GM18502 (cell line): ENCODE measurements around the gene PXN.
"Not testable (repeated sequence)": the region's sequence is repeated elsewhere in the genome, so short reads cannot be mapped to it uniquely, and the experiment has no call there.

ENCODE experiments used
- ATAC-seq: cut with Tn5 transposase; IDR thresholded peaks from one replicate; pipeline ENCODE4 v1.9.1; 2021; ENCODE audit warnings: mild to moderate bottlenecking; ENCODE audit not compliant: unreplicated experiment, poor library complexity

The PXN gene

DNA sequence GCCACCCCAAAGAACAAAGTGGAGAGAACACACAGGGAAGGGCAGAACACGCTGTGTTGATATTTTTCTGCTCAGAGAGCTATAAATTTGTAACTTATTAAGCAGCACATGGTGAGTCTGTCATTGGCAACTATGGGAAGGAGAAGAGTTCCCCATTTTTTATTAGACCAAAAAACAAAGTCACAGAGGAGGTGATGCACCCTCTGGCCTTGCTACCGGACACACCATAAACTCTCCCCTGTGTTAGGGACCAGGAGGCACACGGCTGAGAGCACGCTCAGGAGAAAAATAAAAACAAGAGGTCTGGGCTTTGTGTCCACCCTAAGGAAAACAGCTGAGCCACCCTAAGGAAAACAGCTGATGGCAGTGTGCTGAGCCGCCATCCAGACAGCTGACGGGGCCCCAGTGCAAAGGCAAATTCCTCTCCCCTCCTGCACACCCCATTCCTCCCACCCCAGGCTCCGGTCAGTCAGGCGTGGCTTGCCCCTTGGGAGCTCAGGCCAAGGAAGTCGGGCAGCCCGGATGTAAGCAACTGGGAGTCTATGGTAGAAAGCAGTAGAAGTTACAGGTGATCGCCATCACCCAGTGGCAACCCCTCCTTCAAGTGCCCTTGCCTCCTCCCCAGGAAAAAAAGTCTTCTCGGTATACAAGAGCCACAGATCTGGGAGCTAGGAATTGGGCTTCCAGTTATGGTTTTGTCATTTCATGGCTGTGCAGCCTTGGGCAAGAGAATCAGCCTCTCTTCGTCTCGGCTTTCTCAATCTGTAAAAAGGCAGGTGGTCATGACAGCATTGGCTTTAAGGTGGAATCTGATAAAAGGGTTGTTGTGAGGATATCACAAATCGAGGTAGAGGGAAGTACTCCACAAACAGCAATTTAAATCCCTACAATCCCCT lies 2.4 kb downstream of the PXN start:
- ATAC-seq, result no peak

- no peak for ATAC-seq
Measured at GRCh38 chr12:120261951-120262851, 3.3 kb downstream of the PXN start.

- ATAC-seq, result no peak
Measured at GRCh38 chr12:120260607-120261006, 4.9 kb downstream of the PXN start.

GRCh38 chr12:120259418-120260202 lies 5.9 kb downstream of the PXN start:
- no peak for ATAC-seq

DNA sequence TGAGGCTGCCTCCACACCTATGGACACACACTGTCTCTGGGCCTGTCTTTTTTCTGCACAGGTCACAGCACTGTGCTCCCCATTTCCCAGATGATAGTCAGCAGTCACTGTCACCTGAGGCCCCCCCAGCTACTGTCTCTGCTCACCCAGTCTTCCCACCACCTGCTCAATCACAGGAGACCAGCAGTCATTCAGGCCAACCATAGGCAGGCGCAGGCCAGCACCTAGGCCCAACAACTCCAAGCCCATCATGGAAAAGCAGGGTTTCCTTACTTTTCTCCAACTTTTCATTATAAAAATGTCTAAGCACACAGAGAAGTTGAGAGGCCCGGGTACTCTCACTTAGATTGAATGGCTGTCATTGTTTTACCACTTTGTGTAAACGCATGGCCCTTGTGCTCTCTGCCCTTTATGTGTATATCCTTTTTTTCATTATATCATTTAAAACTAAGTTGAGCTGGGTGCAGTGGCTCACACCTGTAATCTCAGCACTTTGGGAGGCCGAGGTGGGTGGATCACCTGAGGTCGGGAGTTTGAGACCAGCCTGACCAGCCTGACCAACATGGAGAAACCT lies 7.1 kb downstream of the PXN start:
- no peak for ATAC-seq

GRCh38 chr12:120257041-120257821 lies 8.3 kb downstream of the PXN start:
- no peak for ATAC-seq

DNA sequence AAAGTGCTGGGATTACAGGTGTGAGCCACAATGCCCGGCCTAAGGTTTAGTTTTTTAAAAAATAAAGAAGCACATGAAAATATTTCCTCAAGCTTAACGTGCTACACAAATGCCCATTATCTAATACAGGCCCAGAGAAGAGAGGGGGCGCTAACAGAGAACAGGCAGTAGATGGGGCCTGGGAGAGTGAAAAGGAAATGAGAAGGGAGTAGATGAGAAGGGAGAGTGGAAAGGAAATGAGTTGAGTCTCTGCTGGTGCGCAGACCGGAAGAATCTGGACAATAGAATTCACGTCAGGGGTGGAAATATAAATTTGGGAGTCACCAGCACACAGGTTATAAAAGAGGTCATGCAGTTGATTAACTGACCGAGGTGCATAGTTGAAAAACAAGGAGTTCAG lies 10.7 kb downstream of the PXN start:
- ATAC-seq, result no peak

DNA sequence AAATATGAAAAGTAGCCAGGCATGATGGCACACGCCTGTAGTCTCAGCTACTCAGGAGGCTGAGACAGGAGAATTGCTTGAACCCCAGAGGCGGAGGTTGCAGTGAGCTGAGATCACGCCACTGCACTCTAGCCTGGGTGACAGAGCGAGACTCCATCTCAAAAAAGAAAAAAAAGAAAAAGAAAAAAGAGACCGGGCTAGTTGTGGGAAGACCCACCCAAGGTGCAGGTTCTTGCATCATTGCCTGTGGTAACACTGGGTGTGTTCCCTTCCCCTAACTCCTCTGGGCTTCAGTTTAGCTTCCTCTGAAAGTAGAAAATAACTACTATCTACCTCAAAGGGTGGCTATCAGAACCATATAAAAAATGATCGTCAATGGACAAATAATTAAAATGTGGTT lies 12.2 kb downstream of the PXN start:
- ATAC-seq, result not testable (repeated sequence)

DNA sequence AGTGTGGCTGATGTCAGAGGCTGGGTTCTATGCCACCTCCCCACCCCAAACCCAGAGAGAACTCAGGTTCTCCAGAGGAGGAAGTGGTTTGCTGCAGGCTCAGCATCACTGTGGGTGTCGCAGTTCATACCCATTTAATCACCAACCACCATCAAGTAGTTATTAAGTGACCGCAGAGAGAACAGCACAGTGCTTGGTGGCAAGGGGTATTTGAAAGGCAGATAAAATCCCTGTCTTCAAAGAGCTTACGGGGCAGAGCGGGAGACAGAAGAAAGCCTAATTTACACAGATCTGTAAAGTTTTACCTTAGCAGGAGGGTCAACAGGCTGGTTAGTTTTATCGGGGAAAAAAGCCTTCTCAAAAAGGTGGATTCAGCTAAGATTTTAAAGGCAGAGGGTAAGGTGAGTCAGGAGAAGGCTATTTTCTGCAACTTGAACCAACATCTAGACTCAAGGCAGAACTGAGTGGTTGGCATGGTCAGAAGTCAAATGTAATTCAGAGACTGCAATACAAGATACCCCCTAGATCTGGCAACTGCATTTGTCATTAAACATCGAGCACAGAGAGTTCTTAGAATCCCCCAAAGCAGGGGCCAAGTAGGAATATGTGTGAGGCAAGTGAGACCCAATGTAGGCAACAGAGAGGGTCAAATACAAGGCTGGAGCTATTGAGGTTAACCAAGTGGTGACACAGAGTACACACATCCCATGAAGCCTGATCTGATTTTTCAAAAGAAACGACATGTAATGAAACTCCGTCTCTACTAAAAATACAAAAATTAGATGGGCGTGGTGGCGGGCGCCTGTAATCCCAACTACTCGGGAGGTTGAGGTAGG lies 13.2 kb downstream of the PXN start:
- no peak for ATAC-seq

- ATAC-seq, result not testable (repeated sequence)
Measured at GRCh38 chr12:120251364-120252070, 14.0 kb downstream of the PXN start.

GRCh38 chr12:120249875-120250795 lies 15.4 kb downstream of the PXN start:
- no peak for ATAC-seq

DNA sequence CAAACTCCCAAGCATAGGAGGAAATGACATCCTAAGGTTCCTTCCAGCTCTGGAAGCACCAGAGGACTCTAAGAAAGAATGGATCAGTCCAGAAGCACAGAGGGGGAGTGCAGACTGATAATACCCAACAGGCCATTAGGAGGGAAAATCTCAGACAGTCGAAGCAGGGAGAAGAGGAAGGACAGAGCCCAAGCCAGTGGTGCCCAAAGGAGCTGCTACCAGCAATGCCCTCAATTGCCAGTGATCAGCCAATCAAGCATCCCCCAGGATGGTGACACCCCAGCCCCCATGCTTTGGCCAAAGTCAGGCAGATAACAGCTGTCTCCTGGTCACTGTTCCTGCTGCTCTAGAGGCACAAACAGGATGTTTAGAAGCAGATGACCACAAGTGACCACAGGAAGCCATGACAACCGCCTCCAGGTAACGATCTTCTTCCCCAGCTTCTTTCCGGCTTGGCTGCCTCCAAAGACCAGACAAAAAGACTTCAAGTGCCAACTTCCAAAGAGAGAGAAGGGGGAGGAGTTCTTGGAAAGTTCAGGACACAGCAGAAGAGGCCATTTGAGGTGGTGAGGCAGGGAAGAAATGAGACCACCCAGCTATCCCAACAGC lies 16.2 kb downstream of the PXN start:
- no peak for ATAC-seq

- no peak for ATAC-seq
Measured at GRCh38 chr12:120247621-120248030, 17.9 kb downstream of the PXN start.

DNA sequence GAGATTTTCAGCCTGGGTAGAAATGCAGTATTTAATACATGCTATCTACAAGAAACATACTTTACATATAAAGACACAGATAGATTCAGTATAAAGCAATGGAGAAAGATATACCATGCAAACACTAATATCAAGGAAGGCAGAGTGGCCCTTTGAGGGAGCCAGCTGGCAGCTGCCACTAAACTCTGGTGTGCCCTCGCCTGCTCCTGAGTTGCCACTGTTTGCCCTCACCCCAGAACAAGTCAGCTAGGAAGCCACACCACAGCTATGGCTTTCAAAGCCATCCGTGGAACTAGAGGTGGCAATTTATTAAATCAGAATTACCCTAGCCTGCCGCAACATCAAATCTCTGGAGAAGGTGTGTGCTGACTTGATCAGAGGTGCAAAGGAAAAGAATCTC lies 18.3 kb downstream of the PXN start:
- ATAC-seq, result no peak

GRCh38 chr12:120246705-120247104 lies 18.8 kb downstream of the PXN start:
- not testable (repeated sequence) for ATAC-seq

DNA sequence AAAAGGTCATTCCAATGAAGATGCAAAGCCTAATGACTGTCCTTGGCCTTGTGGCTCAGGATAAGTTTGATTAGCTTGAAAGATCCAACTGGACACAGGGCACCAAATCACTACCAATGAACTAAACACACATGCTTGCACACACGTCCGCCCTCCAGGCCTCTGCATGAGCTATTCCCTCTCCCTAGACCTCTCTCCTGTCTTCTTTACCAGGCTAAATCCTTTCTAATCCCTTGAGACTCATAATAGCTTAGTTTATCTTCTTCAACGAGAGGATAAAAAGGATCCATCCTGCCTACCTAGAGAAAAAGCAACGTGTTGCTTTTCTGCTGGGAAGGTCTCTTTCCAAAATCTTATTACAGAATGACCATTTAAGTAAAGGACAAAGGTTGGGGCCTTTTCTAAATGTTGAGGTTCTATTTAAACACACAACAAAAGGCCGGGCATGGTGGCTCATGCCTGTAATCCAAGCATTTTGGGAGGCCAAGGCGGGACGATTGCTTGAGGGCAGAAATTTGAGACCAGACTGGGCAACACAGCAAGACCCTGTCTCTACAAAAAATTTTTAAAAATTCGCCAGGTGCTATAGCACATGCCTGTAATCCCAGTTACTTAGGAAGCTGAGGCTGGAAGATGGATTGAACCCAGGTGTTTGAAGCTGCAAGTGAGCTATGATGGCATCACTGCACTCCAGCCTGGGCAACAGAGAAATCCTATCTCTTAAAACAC lies 22.4 kb downstream of the PXN start:
- ATAC-seq, result no peak
